DND-41 (cell line): ENCODE results near the gene ELL.

ENCODE experiments used
- ATAC-seq: fragments of 200-7000 bp; cut with Tn5 transposase; 3 replicates; pipeline ENCODE4 v1.9.1; 2021; ENCODE audit warnings: low read depth; ENCODE audit not compliant: insufficient read depth
- DNase-seq: peaks from one replicate; pipeline ENCODE4 v3.0.0-alpha.2; 2020
- H2AFZ ChIP-seq: 2 replicates; pipeline ENCODE4 v1.6.0; 2012; ENCODE audit warnings: low read depth, low read length
- H3K27ac ChIP-seq: 2 replicates; pipeline ENCODE4 v1.5.1; 2012; ENCODE audit warnings: low read length, inconsistent platforms
- H3K27me3 ChIP-seq: fragments of 200-600 bp; sonication (generic); 2 replicates; pipeline ENCODE4 v1.6.0; 2012; ENCODE audit warnings: low read length, mild to moderate bottlenecking, inconsistent platforms; ENCODE audit not compliant: insufficient read depth, poor library complexity
- H3K36me3 ChIP-seq: 2 replicates; pipeline ENCODE4 v1.5.1; 2012; ENCODE audit warnings: low read length, inconsistent platforms; ENCODE audit not compliant: insufficient read depth
- H3K4me1 ChIP-seq: 2 replicates; pipeline ENCODE4 v1.5.1; 2012; ENCODE audit warnings: mild to moderate bottlenecking, low read length; ENCODE audit not compliant: insufficient read depth
- H3K4me2 ChIP-seq: 2 replicates; pipeline ENCODE4 v1.6.0; 2012; ENCODE audit warnings: mild to moderate bottlenecking, moderate library complexity, low read length, inconsistent platforms; ENCODE audit not compliant: insufficient read depth
- H3K4me3 ChIP-seq, 2 experiments: fragments of 200-600 bp in 1 of 2; shearing (Covaris generic) in 1 of 2; 2 replicates each; pipeline ENCODE4 v1.5.1; 2012 to 2016; ENCODE audit warnings: inconsistent platforms in 2 of 2, low read length in 2 of 2, mild to moderate bottlenecking in 2 of 2, low read depth in 1 of 2, moderate library complexity in 1 of 2
- H3K79me2 ChIP-seq: 2 replicates; pipeline ENCODE4 v1.6.0; 2012; ENCODE audit warnings: low read length, inconsistent platforms; ENCODE audit not compliant: insufficient read depth
- H3K9ac ChIP-seq: 2 replicates; pipeline ENCODE4 v1.6.0; 2012; ENCODE audit warnings: low read depth, mild to moderate bottlenecking, inconsistent platforms, low read length, moderate library complexity
- H3K9me3 ChIP-seq: 2 replicates; pipeline ENCODE4 v1.5.1; 2012; ENCODE audit warnings: low read length, moderate library complexity, mild to moderate bottlenecking, inconsistent platforms; ENCODE audit not compliant: insufficient read depth, severe bottlenecking
- H4K20me1 ChIP-seq: 2 replicates; pipeline ENCODE4 v1.6.0; 2012; ENCODE audit warnings: low read length; ENCODE audit not compliant: insufficient read depth
- EZH2 ChIP-seq: IDR thresholded peaks from 3 replicates; pipeline ENCODE4 v1.6.1; 2012; ENCODE audit warnings: borderline replicate concordance, low read depth, mild to moderate bottlenecking, moderate library complexity, low read length, inconsistent platforms; ENCODE audit not compliant: severe bottlenecking
- TF ChIP-seq, protein P1 (sequence below): IDR thresholded peaks from 2 replicates; pipeline ENCODE4 v1.5.1; 2012; ENCODE audit warnings: borderline replicate concordance, low read length, moderate library complexity, mild to moderate bottlenecking; ENCODE audit not compliant: poor library complexity, severe bottlenecking; ENCODE audit errors: extremely low read depth

ELL gene

DNA sequence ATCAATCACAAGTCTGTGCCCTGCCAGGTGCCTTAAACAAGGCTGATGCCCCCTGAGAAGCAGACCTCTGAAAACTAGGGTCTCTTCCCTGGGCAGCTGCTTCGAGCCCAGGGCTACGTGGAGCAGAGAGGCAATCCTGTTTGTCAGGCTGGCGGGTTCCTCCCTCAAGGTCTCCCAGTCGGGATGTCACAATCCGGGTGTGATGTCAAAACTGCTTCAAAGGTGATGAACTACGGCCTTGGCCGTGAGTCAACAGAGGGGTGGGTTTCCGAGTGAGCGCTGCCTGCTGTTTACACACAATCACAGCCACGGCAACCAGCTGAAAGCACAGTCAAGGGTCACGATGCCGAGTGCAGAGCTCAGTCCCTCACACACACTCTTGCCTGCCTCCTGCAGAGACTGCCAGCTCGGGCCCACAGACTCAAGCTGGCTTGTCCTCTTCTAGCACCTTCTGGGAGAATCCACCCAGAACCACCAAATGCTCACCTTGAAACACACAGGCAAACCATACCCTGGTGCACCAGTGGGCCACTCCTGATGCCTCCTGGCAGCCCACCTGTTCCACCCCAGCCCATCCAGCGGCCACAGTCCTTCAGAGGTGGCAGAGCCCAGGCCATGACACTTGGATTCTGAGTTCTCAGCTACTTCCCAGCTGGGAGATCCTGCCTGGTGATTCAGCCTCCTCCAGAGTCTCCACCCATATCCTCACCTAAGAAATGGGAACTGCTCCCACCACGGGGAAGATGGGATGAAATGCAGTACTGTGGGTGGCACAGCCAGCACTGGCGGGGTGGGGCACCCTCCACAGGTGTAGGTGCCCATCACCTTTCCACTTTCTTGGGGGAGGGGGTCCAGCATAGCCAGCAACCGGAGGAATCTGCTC, 6.8 kb downstream of the ELL start:
- Histone ChIP-seq H3K4me3 (no peak overlapping the region), H2AFZ (no peak overlapping the region), H3K4me2 (no peak overlapping the region), H4K20me1 (peaks cover 56% of the 10 kb centered on the region), H3K36me3 (no peaks in the 10 kb centered on the region), H3K9me3 (no peaks in the 10 kb centered on the region), H3K27me3 (no peaks in the 10 kb centered on the region), H3K27ac (no peak overlapping the region), H3K4me1 (peaks cover 8% of the 10 kb centered on the region), H3K9ac (no peak overlapping the region), H3K79me2 (peaks cover 91% of the 10 kb centered on the region)
- DNase-seq (no peak), ATAC-seq (no peak; the same call in 2 of the 3 replicates)
- no peak for TF ChIP-seq EZH2
- TF ChIP-seq, protein P1, sequence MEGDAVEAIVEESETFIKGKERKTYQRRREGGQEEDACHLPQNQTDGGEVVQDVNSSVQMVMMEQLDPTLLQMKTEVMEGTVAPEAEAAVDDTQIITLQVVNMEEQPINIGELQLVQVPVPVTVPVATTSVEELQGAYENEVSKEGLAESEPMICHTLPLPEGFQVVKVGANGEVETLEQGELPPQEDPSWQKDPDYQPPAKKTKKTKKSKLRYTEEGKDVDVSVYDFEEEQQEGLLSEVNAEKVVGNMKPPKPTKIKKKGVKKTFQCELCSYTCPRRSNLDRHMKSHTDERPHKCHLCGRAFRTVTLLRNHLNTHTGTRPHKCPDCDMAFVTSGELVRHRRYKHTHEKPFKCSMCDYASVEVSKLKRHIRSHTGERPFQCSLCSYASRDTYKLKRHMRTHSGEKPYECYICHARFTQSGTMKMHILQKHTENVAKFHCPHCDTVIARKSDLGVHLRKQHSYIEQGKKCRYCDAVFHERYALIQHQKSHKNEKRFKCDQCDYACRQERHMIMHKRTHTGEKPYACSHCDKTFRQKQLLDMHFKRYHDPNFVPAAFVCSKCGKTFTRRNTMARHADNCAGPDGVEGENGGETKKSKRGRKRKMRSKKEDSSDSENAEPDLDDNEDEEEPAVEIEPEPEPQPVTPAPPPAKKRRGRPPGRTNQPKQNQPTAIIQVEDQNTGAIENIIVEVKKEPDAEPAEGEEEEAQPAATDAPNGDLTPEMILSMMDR: no peak

DNA sequence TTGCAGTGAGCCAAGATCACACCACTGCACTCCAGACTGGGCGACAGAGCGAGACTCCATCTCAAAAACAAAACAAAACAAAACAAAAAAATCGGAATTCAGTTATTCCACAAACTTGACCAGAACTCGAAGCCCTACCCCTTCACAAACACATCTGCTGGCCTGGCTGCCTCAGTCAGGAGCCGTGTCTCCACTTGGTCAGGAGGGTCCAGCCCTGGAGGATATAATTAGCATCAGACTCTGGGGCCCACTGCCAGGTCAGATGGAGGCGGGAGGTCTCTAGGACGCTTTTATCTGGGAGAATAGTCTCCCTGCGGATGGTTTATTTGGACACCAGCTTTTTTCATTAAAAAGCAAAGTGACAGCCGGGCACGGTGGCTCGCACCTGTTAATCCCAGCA, 8.0 kb downstream of the ELL start:
- DNase-seq (no peak), ATAC-seq (no peak)
- H3K4me3 ChIP-seq: no peak overlapping the region
- H3K79me2 ChIP-seq: peaks cover 90% of the 10 kb centered on the region
- no peaks in the 10 kb centered on the region for H3K36me3 ChIP-seq
- H3K27me3 ChIP-seq: no peaks in the 10 kb centered on the region
- TF ChIP-seq, protein P1: no peak
- no peak for TF ChIP-seq EZH2
- no peak overlapping the region for H3K4me2 ChIP-seq
- H3K4me1 ChIP-seq: no peaks in the 10 kb centered on the region
- no peak overlapping the region for H3K9ac ChIP-seq
- no peak overlapping the region for H3K27ac ChIP-seq
- H3K9me3 ChIP-seq: no peaks in the 10 kb centered on the region
- no peak overlapping the region for H2AFZ ChIP-seq
- H4K20me1 ChIP-seq: peaks cover 63% of the 10 kb centered on the region

DNA sequence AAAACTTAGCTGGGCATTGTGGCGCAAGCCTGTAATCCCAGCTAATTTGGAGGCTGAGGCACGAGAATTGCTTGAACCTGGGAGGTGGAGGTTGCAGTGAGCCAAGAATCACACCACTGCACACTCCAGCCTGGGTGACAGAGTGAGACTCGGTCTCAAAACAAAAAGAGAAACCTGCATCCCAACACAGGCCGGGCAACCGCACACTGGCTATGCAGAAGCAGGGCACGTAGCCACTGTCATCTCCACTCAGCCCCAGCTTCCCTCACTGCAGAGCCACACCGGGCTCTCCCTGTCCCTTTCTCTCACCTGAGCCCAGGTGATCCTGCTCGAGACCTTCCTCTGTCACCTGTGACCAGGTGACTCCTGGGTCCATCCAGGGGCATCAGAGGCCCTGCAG, 11.7 kb downstream of the ELL start:
- H4K20me1 ChIP-seq: peaks cover 72% of the 10 kb centered on the region
- ATAC-seq (no peak), DNase-seq (no peak)
- H3K79me2 ChIP-seq: peaks cover 89% of the 10 kb centered on the region
- no peak overlapping the region for H2AFZ ChIP-seq
- H3K4me2 ChIP-seq: no peak overlapping the region
- H3K9ac ChIP-seq: no peak overlapping the region
- no peaks in the 10 kb centered on the region for H3K9me3 ChIP-seq
- no peak overlapping the region for H3K27ac ChIP-seq
- H3K27me3 ChIP-seq: no peaks in the 10 kb centered on the region
- no peaks in the 10 kb centered on the region for H3K36me3 ChIP-seq
- peaks cover 18% of the 10 kb centered on the region for H3K4me1 ChIP-seq
- TF ChIP-seq, protein P1: no peak
- no peak for TF ChIP-seq EZH2
- no peak overlapping the region for H3K4me3 ChIP-seq
